ENCODE results near the gene NOXA1.

NOXA1 gene

GRCh38 chr9:137460363-137461315 is 37.4 kb downstream of the NOXA1 start:
- H3K4me3 ChIP-seq (ENCODE audit: low read length): no peak overlapping the region
- no peak for DNase-seq (ENCODE audit: low read depth)
- no peak for TF ChIP-seq CTCF (IDR thresholded peaks at IDR 0.05; ENCODE audit: insufficient read depth, low read depth, low read length, missing control alignments)

- no peak overlapping the region for H3K4me3 ChIP-seq (ENCODE audit: low read length)
- no peak for DNase-seq (ENCODE audit: low read depth)
- TF ChIP-seq CTCF (IDR thresholded peaks at IDR 0.05; ENCODE audit: insufficient read depth, low read depth, low read length, missing control alignments): no peak
These were observed 38.1 kb downstream of the NOXA1 start for GRCh38 chr9:137461316-137461662.

GRCh38 chr9:137461663-137462395 is 38.6 kb downstream of the NOXA1 start:
- no peak for TF ChIP-seq CTCF (IDR thresholded peaks at IDR 0.05; ENCODE audit: insufficient read depth, low read depth, low read length, missing control alignments)
- peak; percentile 36 for DNase-seq (ENCODE audit: low read depth)
- no peak overlapping the region for H3K4me3 ChIP-seq (ENCODE audit: low read length)

GRCh38 chr9:137462396-137462985 is 39.3 kb downstream of the NOXA1 start:
- no peak for DNase-seq (ENCODE audit: low read depth)
- no peak overlapping the region for H3K4me3 ChIP-seq (ENCODE audit: low read length)
- no peak for TF ChIP-seq CTCF (IDR thresholded peaks at IDR 0.05; ENCODE audit: insufficient read depth, low read depth, low read length, missing control alignments)

GRCh38 chr9:137462986-137463930 is 40.1 kb downstream of the NOXA1 start:
- DNase-seq (ENCODE audit: low read depth): no peak
- no peak for TF ChIP-seq CTCF (IDR thresholded peaks at IDR 0.05; ENCODE audit: insufficient read depth, low read depth, low read length, missing control alignments)
- H3K4me3 ChIP-seq (ENCODE audit: low read length): no peak overlapping the region

GRCh38 chr9:137463931-137464290 is 40.7 kb downstream of the NOXA1 start:
- no peak for TF ChIP-seq CTCF (IDR thresholded peaks at IDR 0.05; ENCODE audit: insufficient read depth, low read depth, low read length, missing control alignments)
- H3K4me3 ChIP-seq (ENCODE audit: low read length): no peak overlapping the region
- DNase-seq (ENCODE audit: low read depth): no peak
